Measurements from ENCODE around the gene SLC39A11.
"Not testable (repeated sequence)": the region's sequence is repeated elsewhere in the genome, so short reads cannot be mapped to it uniquely, and the experiment has no call there.

SLC39A11 gene

DNA sequence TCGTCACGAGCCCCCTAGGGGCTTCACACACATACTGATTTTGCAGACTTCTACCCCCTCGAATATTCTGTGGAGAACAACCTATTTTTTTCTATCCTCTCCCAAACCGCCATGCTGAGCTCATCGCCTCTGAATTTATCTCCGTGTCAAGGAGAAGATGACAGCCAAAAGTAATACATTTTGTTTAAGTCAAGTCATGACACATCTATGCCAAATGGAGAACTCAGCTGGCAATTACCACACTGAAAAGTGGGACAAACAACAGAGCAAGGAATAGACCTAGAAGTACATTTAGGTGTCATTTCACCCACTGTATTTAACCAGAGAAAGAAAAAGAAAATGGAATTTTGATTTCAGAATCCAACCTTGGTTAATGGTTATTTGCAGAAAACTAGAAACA lies 260.2 kb downstream of the SLC39A11 start:
- DNase-seq (ENCODE audit: low spot score): no peak

DNA sequence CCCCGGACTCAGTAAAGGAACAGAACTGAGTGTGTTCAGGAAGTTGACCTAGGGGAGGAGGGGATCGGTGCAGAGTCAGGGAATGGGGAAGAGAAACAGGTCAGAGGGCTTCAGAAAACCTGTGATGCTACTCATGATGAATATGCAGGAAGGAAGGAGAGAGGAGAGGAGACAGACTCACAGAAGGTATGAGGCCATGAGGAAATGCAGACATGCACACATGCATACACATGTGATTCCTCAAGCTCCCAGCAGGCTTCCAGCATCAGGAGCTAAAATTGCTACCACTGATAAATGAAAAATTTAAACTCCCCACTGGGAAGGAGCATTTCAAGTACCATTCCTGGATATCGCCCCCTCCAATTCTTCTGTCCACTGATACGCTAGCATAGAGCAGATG lies 262.6 kb downstream of the SLC39A11 start:
- no peak for DNase-seq (ENCODE audit: low spot score)

DNA sequence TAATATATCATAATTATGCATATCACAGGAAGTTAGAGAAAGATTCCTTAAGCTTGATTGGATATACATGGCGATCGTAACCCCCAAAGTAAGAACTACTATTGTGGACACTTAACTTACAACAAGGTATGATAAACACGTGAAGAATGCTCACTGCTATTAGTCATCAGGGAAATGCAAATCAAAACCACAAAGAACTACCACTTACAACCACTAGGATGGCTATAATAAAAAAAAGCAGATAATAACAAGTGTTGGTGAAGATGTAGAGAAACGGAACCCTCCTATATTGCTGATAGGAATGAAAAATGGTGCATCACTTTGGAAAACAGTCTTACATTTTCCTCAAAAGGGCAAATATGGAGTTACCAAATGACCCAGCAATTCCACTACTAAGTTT lies 265.9 kb downstream of the SLC39A11 start:
- DNase-seq (ENCODE audit: low spot score): no peak

DNA sequence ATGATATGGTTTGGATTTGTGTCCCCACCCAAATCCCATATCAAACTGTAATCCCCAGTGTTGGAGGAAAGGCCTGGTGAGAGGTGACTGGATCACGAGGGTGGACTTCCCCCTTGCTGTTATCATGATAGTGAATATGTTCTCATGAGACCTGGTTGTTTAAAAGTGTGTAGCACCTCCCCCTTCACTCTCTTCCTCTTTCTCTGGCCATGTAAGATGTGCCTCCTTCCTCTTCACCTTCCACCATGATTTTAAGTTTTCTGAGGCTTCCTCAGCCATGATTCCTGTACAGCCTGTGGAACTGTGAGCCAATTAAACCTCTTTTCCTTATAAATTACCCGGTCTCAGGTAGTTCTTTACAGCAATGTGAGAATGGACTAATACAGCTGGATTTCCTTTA lies 266.4 kb downstream of the SLC39A11 start:
- DNase-seq (ENCODE audit: low spot score): not testable (repeated sequence)

DNA sequence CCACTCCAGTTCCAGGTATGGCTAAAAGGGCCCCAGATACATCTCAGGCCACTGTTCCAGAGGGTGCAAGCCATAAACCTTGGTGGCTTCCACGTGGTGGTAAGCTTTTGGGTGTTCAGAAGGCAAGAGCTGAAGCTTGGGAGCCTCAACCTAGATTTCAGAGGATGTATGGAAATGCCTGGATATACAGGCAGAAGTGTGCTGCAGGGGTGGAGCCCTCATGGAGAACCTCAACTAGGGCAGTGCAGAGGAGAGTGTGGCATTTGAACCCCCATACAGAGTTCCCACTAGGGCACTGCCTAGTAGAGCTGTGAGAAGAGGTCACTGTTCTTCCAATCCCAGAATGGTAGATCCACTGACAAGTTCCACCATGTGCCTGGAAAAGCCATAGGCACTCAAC lies 267.3 kb downstream of the SLC39A11 start:
- no peak for DNase-seq (ENCODE audit: low spot score)

DNA sequence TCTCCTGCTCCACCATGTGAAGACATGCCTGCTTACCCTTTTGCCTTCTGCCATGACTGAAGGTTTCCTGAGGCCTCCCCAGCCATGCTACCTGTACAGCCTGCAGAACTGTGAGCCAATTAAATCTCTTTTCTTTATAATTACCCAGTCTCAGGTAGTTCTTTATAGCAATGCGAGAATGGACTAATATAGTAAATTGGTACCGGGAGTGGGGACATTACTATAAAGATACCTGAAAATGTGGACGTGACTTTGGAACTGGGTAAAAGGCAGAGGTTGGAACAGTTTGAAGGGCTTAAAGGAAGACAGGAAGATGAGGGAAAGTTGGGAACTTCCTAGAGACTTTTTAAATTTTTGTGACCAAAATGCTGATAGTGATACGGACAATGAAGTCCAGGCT lies 268.2 kb downstream of the SLC39A11 start:
- DNase-seq (ENCODE audit: low spot score): not testable (repeated sequence)

DNA sequence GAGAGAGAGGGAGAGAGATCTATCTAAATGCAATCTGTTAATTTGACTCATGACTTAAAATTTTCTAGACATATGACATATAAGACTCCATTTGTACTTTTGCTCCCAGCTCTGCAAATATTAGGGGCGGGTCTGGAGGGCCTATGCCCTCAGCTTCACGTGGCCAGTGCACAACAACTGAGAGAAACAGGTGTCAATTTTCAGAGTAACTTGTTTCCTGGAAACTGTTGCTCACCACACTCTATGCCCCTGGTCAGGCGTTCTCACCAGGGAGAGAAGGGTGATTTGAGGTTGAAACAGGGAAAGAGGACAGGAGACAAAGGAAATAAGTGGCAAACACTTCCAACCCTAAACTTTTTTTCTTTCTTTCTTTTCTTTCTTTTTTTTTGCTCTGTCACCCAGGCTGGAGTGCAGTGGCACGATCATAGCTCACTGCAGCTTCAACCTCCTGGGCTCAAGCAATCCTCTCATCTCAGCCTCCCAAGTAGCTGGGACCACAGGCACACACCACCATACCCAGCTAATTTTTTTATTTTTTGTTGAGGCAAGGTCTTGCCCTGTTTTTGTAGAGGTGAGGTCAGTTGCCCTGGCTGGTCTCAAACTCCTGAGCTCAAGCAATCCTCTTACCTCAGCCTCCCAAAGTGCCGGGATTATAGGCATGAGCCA lies 270.0 kb downstream of the SLC39A11 start:
- no peak for DNase-seq (ENCODE audit: low spot score)

DNA sequence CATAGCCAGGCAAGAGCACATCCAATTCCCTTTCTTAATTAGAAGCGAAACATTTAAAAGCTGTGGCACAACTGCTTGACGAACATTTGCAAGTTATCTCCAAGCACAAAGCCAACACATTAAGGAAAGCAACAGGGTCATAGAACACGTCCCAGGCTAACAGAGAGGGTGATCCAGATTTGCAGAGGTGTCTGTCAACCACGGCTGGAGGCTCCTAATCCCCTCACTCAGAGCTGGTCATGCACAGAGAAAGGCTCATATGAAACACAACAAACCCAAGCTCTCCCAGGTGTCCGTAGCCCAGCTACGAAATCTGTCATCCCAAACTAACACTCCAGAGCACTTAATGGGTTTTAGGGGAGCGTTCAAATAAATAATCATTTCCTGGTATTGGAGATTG lies 276.1 kb downstream of the SLC39A11 start:
- DNase-seq (ENCODE audit: low spot score): no peak

DNA sequence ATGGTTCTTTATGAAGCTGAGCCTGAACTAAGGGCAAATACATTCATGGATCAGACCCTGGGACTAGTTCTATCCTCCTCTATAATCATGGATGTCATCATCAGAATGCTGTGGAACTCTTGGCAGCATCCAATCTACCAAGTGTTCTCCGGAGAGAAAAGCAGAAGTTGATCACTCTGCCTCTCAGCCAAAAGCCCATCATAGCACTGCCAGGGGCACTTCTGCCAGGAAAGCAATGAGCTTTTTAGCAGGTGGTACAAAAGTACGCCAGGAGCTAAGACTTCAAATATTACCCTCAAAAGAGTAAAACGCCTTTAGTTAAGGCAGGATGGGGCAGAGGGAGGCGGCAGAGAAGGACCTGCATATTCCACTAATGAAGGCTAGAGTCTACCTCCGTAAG lies 279.0 kb downstream of the SLC39A11 start:
- no peak for DNase-seq (ENCODE audit: low spot score)

DNA sequence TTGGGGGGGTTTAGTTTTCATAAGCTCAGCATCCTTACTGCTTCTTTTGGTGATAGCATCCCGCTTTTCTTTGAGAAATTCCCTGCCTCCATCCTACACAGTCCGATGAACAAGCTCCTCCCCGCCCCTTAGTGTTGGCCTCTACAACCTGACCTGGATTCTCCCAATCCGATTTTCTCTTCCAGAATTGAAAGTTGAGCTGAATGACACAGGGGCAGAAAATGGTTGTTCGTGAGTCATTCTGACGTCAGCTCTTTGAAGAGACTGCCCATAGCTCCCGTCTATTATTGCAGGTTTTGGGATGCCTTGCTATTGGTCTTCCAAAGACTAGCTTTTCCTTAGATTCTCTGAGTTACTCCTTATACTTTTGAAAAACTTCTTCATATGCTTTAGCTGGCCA lies 279.7 kb downstream of the SLC39A11 start:
- DNase-seq (ENCODE audit: low spot score): no peak

DNA sequence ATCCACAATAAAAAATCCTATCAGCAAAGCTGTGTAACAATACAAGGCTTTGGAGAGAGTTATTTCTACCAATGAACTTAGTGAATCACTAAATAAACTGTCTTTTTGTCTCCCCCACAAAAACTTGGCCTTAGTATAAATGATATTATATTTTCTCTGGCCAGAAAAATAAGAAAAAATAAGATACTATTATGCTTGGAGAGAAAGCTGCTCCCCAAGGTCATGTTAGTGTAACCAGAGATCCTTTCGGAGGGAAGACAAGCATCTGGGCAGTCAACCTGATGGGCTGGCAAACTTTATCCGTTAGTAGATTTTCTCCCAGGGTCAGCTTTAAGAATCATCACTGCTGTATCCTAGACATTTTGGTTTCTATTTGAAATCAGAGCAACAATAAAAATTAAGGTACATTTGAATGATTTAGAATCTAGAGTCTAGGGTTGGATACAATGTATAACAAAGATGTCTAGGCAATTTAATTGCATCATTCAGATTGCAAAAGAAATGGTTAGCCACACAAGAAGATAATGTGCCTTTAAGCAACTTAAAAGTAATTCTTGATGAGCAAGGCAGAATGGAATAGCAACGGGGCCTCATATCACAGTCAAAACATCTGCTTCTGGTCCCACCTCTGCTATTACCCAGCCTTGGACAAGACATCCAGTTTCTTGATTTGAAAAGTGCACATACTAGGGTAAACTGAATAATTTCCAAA lies 280.4 kb downstream of the SLC39A11 start:
- DNase-seq (ENCODE audit: low spot score): no peak

DNA sequence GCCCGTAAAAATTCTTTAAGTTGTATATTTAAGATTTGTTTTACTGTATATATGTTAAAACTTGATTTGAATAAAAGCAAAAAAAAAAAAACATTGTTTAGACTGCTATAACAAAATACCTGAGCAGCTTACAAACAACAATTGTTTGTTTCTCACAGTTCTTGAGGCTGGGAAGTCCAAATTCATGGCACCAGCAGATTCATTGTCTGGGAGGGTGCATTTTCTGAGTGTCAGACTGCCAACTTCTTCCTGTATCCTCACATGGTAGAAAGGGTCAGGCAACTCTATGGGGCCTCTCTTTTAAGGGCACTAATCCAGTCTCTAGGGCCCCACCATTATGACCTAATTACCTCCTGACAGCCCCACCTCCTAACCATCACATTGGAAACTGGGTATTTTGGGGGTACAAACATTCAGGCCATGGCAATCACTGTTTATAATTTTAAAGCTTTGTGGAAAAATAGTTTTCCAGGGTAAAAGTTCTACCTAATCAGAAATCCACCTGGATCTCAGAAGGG lies 281.4 kb downstream of the SLC39A11 start:
- no peak for DNase-seq (ENCODE audit: low spot score)

DNA sequence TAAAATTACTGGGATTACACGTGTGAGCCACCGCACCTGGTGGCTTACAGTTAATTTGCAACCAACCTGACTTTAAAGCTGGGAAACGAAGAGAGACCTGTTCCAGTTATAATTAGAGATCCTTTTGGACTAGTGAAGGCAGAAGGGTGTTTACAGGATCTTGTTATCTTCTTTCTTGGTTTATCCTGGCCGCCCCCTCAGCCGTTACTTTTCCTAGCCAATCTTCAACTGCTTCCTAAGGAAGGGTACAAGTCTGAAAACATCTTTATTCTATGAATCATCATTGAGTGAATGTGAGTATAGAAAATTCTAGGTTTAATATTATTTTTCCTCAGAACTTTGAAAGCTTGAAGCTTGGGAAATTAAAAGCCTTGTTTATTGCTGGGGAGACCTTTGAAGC lies 286.5 kb downstream of the SLC39A11 start:
- DNase-seq (ENCODE audit: low spot score): no peak

DNA sequence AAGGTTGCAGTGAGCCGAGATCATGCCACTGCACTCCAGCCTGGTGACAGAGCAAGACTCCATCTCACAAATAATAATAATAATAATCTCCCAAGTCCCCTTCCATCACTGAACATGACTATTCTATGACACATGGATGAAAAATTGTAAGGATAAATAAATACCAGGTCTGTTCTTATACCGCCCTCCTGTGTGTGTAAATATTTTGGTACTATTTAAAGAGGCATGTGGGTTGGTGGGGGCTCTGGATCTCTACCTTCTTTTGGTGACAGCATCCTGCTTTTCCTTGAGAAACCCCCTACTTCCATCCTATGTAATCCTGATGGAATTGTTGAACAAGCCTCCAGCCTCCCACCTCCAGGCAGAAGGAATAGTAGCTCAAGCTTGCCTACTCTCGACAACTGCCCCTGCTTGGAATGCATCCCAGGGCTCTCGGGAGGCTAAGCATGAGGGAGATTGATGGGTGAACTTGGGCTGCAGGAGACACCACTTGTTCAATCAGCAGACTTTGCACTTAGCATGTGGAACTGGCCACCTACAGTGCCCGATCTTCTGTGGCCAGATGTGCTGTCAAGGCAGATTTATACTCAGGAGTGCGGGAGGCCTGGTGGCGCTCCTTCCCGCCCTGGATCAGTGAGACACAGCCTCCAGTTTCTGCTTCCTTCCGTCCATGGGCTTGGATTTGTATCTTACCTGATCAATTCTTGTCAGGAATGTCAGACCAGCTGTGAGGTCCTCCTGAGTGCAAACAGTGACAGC lies 287.4 kb downstream of the SLC39A11 start:
- no peak for DNase-seq (ENCODE audit: low spot score)

DNA sequence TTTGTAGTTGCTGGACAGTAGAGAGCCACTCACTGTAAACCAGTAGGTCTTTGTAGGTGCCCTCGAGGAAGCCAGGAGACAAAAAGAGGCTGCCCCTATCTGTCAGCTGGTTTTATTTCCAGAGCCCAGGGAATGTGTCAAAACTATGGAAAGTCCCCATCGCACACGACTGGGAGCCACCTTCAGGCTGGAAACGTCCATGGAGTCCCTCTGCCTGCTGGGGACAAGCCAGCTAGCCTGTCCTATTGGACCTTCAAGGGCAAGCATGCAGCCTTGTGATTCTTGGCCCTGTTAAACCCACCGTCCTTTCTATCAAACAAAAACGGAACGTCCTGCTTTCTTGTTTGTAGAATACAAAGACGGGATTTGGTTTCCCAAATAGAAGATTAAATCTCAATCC lies 289.8 kb downstream of the SLC39A11 start:
- DNase-seq (ENCODE audit: low spot score): no peak

DNA sequence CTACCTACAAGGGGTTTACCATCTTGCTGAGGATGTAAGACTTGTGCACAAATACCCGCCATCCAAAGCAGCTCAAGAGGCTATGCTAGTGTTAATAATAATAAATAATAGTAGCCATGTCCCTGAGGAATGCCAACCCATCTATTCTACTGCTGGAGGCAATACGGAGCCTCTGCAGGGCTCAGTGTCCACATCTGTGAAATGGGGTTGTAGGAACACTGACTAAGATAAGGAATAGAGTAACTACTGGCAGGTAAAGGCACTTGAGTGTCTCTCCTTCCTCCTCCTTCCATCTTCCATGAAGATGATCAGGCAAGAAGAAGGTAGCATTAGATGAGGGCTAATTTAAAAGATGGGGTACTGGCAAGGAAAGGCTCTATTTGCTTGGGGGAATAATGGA lies 295.3 kb downstream of the SLC39A11 start:
- no peak for DNase-seq (ENCODE audit: low spot score)

DNA sequence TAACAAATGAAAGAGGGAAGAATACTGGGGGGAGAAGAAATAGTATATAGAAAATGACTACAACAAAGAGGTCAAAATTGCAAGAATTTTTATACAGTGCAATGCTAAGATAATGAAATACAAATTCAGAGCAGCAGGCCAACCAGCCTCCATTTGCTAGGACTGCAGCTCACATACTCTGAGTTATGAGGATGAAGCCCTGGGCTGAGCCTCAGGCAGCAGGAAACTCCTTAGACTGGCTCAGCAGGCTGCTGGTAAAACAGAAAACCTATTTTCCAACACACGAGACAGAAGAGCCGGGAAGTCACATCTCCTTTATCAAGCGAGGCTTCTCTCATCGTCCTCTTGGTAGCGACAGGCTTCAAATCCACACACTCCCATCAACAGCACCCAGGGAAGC lies 296.5 kb downstream of the SLC39A11 start:
- DNase-seq (ENCODE audit: low spot score): no peak

DNA sequence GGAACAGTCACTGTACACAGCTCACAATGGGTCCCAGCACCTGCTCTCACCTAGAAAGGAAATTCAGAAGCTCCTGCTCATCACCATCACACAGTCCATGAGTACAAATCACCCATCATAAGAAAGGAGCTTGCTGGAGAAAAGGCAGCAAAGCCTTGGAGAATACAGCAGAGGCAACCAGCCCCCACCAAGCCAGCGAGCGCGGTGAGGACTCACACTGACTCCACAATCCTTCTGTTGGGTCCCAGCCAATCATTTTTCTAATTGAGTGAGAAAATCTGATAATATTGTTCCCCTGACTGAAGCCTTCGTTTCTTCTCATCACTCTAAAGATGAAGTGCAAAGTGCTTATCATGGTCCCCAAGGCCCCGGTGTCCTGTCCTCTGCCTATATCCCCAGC lies 298.3 kb downstream of the SLC39A11 start:
- no peak for DNase-seq (ENCODE audit: low spot score)

DNA sequence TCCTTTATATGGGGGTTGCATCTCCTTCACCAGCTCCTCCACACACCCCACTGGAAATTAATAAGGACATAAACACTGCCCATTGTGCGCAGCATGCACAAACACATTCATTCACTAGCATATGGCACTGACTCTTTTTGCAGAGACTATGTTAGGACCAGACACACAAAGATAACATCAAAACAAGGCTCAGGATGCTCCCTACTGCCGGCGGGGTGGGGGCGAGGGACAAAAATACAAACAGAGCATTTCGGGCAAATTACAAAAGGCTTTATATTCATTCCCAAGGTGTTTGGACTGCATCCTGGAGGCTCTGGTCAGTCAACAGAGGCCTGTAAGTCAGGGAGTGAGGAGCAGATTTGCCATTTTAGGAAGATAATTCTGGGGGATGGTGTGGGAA lies 299.7 kb downstream of the SLC39A11 start:
- DNase-seq (ENCODE audit: low spot score): no peak

DNA sequence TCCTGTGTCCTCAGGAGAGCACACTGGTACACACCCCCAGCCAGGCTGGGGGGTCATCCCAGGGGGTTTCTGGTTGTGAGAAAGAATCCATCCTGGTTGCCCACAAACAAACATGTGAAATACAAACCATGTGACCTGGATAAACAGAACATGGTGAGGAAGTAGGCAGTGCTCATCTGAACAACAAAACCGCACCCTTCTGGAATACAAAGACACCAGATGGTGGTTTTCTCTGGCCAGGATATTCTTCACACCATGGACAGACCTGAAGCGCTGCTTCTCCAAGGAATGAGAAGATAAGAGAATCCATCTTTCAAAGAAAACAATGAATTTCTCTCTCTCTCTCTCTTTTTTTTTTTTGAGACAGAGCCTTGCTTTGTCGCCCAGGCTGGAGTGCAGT lies 302.3 kb downstream of the SLC39A11 start:
- DNase-seq (ENCODE audit: low spot score): no peak

DNA sequence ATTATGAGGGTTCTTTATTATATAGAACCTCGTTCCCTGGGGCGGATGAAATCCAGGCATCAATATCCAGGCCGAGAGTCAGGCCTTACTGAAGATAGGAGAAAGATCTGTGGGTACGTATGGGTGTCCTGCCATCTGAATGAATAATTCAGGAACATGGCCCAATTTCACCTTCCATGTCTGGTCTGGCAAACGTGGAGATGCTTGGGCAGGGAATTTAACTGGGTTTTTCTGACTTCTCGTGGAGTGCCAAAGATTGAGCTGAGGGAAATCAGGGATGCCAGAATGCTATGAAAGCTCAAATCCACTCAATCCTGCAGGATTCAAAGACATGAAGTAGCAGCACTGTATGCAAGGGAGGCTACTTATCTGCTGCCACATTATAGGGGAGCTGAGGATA lies 302.8 kb downstream of the SLC39A11 start:
- DNase-seq (ENCODE audit: low spot score): no peak

DNA sequence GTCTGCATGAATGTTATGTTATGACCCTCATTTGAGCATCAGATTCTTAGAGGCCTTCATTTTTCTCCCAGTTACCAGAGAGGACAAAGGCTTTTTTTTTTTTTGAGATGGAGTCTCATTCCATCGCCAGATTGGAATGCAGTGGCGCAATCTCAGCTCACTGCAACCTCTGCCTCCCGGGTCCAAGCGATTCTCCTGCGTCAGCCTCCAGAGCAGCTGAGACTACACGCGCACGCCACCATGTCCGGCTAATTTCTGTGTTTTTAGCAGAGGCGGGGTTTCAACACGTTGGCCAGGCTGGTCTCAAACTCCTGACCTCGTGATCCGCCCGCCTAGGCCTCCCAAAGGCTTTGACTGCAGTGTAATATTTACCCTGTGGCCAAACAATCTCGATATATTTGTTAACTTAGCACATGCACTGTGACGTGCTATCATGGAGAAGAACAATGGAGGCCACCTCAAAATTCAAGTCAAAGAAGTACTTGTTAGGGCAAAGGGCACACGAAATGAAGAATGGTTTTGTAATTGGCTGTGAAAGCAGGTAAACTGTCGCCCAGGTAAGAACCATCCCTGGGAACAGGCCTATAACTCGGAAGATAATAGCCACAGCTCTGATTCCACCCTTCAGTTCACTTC lies 303.4 kb downstream of the SLC39A11 start:
- no peak for DNase-seq (ENCODE audit: low spot score)

DNA sequence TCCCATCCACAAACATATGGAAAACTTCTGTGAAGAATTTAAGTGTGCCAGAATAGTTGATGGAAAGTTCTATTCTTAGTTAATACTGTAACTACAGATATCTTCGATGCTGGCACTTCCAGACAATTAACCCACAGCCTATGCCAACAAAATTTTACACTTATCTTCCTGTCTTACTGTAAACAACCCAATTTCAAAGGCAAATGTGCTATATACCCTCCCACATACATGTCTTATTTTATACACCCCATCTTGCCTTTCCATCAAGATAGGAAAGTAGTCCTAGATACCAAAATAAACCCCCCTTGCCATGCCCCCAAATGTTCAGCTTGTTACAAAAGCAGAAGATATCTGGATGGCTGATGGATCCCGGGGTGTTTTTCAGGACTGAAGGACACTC lies 306.3 kb downstream of the SLC39A11 start:
- DNase-seq (ENCODE audit: low spot score): no peak
